ENCODE results near the gene MAP3K3.

The MAP3K3 gene

DNA sequence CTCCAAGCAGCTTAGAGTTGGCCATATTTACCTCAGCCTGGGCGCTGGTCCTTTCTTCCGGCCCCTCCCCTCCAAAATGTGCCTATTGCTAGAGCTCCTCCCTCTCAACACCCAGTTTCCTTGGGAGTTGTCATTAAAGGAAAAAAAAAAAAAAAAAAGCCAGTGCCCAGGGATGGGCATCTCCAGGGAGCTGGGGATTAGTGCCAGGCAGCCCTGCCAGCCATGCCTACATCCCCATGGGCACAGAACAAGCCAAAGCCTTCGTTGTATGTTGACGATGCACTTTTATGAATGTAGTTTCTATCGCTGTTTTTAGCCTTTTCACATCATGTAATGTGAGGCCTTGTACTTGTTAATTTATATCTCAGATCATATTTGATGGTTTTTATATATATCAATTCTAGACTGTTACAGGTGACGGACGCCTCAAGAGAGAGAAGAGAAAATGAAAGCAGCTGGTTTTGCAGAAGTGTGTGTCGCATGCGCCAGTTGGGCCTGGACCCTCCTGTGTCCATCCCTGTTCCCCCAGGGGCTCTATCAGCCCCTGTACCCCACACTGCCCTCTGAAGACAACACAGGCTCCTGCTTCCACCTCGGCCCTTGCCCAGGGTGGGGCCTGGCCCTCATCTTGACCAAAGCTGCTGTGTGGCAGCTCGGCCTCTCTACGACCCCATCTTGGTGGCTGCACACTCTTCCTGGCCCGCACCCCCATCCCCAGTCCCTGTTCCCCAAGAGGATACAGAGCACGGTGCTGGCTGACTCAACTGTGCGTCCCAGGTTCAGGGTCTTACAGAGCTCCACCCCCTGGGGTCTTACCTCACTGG is 72.9 kb downstream of the MAP3K3 start:
- no peak for DNase-seq

GRCh38 chr17:63695889-63696288 is 73.7 kb downstream of the MAP3K3 start:
- no peak for DNase-seq

GRCh38 chr17:63696381-63696961 is 74.3 kb downstream of the MAP3K3 start:
- DNase-seq, result peak; percentile 67

DNA sequence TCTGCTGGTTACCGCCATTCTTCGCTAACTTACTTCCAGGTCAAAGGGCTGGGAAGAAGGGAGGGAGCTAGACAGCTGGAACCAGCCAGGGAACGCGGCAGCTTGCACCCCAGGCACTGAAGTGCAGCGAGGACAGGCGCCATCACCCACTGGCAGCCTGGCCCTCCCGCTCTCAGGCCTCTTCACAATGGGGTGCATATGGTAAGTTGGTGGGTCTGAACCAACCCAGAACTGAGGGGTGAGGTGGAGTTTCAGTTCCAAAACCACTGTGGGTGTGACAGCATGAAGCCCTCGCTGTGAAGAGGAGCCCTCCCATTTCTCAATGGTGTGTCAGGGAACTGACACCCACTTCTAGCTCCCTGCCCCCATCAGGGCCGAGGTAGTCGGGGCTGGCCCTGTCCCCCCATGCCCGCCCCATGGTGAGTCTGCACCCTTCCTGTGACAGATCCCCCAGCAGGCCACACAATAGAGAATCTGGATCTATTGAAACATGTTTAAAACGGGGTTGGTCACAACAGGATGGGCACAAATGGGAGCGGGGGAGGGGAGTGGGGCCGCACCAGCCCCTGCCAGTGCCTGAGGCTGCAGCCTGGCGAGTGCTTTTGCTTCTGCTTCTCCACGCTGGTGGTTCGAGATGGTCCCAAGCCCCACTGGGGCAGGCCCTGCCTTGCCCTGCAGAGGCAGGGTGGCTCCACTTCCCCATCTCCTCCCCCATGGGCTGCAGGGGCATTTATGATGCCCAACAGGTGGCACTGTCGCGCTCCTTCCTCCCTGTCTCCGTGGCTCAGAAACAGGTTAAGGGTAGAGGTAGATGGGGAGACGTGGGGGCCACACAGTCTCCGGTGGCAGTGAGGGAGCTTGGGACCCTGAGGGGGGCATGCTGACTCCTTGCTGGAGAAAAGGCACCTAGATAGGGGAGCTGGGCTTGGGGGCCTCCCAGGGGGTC is 75.4 kb downstream of the MAP3K3 start:
- peak; percentile 85 for DNase-seq

GRCh38 chr17:63698381-63698885 is 76.2 kb downstream of the MAP3K3 start:
- peak; percentile 20 for DNase-seq

- DNase-seq, result peak; percentile 55
Measured at GRCh38 chr17:63698886-63699637, 76.8 kb downstream of the MAP3K3 start.

GRCh38 chr17:63699638-63700527 is 77.7 kb downstream of the MAP3K3 start, which contains the start of gene LIMD2:
TSS of gene LIMD2 (minus strand) at chr17:63700125. CDS start at chr17:63699298, 827 bp downstream.
- peak; percentile 46 for DNase-seq

DNA sequence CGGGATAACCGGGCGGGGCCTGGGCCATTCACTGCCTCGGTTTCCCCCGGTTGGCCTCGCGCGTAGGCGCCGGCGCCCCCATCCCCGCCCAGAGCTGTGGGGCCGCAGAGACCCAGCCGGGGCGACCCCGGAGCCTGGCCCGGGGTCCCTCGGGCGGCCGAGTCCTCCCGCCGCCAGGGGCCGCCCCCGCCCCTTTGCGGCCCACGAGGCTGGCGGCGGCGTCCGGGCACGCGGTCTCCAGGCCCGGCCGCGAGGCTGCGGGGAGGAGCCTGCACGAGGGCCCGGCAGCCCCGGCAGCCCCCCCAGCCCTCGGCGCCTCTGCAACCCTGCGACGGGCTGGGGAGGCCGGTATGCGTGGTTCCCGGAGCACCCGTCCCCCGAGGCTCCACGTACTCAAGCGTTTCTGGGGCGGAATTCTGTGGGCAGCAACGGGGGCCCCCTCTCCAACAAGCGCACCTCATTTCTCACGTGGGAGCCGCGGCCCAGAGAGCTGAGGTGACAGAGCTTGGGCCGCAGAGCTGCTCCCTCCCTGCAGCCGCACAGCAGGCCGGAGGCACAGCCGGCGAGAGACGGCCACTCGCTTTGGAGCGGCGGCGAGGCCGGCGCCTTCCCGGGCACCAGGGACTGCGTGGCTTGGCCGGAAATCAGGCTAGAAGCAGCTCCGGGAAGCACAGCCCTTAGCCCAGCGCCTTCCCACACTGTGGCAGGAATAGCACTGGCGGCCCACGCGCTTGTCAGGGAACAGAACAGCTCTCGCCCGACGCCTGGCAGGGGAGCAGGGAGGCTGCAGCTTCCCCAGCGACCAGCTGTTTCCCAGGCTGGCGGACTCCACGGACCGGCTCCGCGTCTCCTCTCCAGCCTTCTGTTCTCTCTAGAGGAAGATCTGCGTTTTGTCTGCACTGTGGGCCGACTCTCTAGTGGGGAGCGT is 78.6 kb downstream of the MAP3K3 start:
- DNase-seq, result peak; percentile 33

GRCh38 chr17:63701456-63701820 is 79.2 kb downstream of the MAP3K3 start:
- DNase-seq, result no peak

GRCh38 chr17:63701868-63702720 is 79.9 kb downstream of the MAP3K3 start:
- peak; percentile 78 for DNase-seq

DNA sequence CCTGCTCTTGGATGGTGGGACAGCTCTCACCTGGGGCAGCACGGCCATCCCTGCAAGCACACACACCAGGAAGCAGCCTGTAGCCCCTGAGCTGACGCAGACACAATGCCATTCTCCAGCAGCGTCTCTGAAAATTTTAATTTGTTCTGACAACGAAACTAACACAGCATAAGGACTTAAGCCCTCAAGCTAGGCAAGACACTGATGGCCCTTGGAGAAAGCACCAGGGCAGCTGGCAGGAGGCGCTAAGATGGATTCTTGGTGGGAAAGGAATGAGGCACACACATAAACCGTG is 80.5 kb downstream of the MAP3K3 start:
- DNase-seq, result no peak

- DNase-seq, result no peak
Measured at GRCh38 chr17:63703029-63703428, 80.8 kb downstream of the MAP3K3 start.

DNA sequence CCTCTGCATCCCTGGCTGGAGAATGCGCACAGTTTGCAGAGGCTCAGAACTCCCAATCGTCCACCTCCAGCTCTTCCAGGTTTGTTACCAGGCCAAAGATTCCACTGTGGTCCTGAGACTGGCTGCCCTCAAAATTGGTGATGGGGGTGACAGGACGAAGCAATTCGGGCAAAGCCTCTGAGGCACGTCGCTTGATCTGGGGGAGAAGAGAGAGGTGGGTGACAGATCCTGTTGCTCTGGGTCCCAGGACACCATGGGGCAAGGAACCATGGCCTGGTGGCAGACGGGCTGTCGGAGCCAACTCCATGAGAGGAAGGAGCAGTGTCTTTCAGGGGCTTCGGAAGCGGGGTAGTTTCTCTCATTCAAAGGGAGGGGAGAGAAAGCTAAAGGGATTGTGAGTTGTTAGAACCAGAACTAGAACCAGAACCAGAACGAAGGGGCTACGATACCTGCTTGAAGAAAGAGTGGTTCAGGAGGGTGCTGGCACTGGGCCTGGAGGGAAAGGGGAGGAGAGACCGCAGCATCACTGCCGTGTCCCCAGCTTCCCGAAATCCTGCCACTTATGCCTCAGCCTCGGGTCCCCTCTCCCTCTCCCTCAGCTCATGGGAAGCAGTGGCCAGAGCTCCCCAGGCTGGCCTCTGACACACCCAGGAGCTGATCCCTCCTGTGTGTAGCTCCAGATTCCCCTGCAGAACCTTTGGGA is 81.5 kb downstream of the MAP3K3 start:
- no peak for DNase-seq

- no peak for DNase-seq
Measured at GRCh38 chr17:63704259-63704576, 82.0 kb downstream of the MAP3K3 start.

- DNase-seq, result no peak
Measured at GRCh38 chr17:63704836-63705235, 82.6 kb downstream of the MAP3K3 start.

- DNase-seq, result no peak
Measured at GRCh38 chr17:63705657-63706056, 83.4 kb downstream of the MAP3K3 start.

- no peak for DNase-seq
Measured at GRCh38 chr17:63706336-63707082, 84.3 kb downstream of the MAP3K3 start.

DNA sequence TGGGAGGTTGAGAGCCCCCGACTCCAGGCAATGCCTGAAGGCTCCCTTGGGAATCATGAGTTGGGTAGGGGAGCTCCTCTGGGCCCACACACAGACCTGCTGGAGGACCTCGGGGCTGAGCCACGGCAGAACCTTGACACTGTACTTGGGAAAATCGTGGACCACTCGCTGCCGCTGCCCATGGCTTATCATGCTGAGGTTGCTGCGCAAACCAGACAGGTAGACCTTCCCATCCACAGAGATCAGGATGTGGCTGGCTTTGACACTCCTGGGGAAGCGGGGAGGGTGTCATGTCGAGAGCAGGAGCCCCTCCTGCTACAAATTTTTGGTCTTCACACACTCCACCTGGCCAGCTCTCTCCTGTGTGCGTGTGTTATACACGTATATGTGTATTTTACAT is 84.9 kb downstream of the MAP3K3 start:
- DNase-seq, result no peak

Measured in hematopoietic multipotent progenitor cell treated with erythropoietin and hydrocortisone succinate and interleukin-3 and kit ligand, for 8 days (in vitro differentiated cells).